Measurements from ENCODE around the gene HSD17B11.
"Not testable (repeated sequence)": the region's sequence is repeated elsewhere in the genome, so short reads cannot be mapped to it uniquely, and the experiment has no call there.

The HSD17B11 gene, protein sequence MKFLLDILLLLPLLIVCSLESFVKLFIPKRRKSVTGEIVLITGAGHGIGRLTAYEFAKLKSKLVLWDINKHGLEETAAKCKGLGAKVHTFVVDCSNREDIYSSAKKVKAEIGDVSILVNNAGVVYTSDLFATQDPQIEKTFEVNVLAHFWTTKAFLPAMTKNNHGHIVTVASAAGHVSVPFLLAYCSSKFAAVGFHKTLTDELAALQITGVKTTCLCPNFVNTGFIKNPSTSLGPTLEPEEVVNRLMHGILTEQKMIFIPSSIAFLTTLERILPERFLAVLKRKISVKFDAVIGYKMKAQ

GRCh38 chr4:87390891-87391575 is at the start of gene HSD17B11:
HSD17B11 (minus strand) TSS chr4:87391188; CDS start chr4:87391070, 118 bp downstream.
- DNase-seq: peak; percentile 70 to 76

DNA sequence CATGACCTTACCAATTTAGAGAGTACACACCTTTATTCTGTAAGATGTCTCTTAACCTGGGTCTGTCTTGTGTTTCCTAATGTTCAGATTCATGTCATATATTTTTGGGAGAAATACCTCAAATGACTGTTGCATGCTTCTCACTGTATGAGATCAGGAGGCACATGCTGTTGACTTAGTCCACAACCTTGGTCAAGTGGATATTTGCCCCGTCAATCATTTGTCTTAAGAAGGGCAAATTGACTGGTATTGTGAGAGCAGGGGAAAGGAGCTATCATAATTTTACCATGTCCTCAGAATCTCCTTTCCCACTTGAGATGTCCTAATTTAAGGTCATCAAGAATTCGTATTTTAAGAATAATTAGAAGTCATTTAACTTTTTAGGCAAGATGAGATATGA is 42.4 kb upstream of the HSD17B11 start:
- DNase-seq: no peak

DNA sequence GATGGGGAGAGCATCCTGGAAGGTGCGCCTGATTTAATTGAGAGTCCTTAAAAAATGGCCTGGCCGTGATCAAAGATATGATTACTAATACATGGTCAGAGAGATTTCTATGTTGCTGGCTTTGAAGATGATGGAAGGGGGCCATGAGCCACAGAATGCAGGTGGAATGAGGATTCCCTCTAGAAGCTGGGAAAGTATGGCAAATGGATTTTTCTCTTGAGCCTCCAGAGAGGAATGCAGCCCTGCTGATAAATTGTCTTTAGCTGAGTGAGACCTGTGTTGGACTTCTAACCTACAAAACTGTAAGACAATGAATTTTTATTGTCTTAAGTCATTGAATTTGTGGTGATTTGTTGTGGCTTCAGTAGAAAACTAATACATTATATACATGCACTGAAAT is 39.0 kb upstream of the HSD17B11 start:
- no peak for DNase-seq

GRCh38 chr4:87428979-87429378 is 38.0 kb upstream of the HSD17B11 start:
- DNase-seq: no peak

GRCh38 chr4:87427518-87427868 is 36.5 kb upstream of the HSD17B11 start:
- no peak for DNase-seq

DNA sequence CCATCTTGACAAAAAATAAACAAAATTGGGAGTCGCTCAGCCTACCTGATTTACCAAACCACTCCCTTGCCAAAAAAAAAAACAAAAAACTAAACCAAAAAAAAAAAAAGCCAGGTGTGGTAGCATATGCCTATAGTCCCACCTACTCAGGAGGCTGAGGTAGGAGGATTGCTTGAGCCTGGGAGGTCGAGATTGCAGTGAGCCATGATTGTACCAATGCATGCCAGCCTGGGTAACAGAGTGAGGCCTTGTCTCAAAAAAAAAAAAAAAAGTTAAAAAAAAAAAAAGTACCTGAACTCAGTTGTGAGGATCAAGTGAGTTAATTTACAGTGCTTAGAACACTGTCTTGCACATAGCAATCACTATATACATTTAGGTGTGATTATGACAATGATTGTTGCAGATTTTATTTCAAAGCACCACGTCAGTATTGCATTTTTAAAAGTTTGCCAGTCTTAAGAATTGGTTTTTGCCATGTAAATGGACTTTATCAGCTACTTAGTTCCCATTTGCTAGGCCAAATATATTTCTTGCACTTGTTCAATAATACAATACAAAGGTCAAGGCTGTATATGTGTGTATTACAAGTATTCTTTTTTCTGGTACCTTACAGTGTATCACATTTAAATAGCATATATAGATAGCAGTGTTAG is 36.0 kb upstream of the HSD17B11 start:
- DNase-seq: no peak

DNA sequence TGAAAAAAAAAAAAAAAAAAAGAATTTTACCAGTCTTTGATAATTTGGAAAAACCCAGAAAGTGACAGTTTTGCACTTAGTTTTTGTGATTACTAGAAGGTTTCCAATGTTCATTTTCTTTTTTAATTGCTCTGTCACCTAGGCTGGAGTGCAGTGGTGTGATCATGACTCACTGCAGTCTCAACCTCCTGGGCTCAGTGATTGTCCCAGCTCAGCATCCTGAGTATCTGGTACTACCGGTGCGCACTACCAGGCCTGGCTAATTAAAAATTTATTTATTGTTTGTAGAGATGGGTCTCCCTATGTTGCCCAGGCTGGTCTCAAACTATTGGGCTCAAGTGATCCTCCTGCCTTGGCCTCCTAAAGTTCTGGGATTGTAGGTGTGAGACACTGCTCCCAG is 34.7 kb upstream of the HSD17B11 start:
- no peak for DNase-seq

- not testable (repeated sequence) for DNase-seq
These were observed 33.1 kb upstream of the HSD17B11 start for GRCh38 chr4:87424099-87424543.

DNA sequence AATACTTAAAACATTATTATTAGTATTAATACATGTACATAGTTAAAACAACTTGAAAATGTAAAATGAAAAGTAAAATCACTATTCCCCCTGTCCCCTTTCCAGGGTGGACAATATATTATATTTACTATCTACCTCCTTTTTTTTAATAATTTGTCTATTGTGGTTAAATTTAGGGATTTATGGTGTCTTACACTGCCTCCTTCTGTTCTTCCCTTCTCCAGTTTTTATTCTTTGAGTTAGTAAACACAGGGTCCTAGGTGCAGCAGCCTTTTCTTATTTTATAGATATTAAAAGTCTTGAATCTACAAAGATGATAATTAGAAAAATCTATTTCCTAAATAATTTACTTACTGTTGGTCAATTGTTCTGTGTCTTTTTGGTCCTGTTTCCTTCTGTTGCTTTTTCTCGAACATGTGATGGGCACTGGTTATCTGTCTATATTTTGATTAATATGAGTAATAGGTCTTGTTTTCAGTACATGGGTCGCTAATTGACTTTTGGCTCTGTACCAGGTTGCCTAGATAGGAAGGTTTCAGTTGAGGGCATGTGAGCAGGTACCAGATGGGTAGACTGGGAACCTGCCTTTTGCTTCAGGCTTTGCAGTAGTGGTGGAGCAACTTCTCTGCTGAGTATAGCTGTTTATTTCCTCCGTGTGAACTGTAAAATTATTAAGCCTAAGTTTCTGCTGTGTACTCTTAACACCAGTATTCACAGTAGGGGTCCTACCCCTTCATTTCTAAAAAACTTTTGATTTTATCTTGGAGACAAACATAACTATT is 32.5 kb upstream of the HSD17B11 start:
- no peak for DNase-seq

DNA sequence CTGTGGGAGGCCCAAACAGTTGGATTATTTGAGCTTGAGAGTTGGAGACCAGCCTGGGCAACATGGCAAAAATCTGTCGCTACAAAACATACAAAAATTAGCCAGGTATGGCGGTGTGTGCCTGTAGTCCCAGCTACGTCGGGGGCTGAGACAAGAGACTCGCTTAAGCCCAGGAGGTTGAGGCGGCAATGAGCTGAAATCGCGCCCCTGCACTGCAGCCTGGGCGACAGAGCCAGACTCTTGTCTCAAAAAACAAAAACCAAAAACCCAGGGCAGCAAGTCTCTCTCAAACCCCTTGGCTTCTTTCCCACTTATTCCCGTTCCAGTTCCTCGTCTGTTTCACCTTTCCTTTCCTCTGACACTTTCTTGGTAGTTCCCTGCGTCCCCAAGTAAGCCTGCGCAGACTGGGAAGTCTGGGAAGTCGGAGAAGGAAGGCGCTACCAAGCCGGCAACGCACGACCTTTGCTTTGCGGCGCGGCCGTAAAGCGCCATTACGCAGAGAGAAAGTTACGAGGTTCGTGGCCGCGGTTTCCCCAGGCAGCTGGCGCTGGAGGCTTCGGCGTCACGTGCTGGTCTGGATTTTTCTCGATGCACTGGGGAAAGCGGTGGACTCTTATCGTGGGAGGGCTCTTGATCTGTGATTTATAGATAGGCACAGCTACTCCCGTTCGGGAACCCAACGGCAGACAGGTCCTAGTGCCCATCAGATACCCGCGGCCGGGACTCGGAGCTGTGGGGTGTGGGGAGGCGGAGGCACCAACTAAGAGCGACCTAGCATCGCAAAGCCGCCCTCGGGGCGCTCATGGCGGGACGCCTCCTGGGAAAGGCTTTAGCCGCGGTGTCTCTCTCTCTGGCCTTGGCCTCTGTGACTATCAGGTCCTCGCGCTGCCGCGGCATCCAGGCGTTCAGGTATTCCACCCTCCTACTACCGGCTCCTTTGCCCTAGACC is 31.4 kb upstream of the HSD17B11 start, which contains the start of gene NUDT9:
TSS of gene NUDT9 (plus strand) at position 470 of the 949 bp plus-strand sequence. CDS start at position 803, 333 bp downstream.
- DNase-seq: peak; percentile 84 to 87

- DNase-seq: no peak
These were observed 29.4 kb upstream of the HSD17B11 start for GRCh38 chr4:87420276-87420830.

- DNase-seq: no peak
These were observed 28.7 kb upstream of the HSD17B11 start for GRCh38 chr4:87419578-87420249.

DNA sequence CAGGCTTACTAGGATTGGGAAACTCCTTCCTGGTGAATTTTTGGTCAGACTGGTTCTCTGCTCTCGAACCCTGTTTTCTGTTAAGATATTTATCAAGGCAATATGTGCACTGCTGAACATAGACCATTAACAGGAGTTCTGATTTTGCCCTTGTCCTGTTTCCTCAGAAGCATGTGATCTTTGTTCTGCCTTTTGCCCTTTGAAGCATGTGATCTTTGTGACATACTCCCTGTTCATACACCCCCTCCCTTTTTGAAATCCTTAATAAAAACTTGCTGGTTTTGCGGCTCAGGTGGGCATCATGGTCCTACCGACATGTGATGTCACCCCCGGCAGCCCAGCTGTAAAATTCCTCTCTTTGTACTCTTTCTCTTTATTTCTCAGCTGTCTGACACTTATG is 27.4 kb upstream of the HSD17B11 start:
- not testable (repeated sequence) for DNase-seq

- DNase-seq: no peak
These were observed 26.0 kb upstream of the HSD17B11 start for GRCh38 chr4:87416965-87417364.

DNA sequence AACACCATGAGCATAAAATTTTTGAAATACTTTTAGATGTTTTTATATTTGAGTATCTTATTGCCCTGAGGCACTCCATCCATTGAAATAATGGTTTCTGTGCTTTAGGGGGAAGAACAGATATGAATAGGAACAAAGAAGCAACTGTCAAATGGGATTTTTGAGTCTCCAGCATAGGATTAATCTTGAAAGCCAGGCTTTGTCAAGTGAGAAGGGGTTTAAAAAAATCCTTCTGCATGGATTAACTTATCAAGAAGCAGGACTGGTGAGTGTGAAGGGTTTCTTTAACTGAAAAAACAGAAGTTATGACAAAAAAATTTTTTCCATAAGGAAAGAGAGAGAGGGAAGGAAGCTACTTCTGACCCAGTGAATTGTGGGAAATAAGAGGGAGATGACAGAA is 23.8 kb upstream of the HSD17B11 start:
- DNase-seq: no peak

DNA sequence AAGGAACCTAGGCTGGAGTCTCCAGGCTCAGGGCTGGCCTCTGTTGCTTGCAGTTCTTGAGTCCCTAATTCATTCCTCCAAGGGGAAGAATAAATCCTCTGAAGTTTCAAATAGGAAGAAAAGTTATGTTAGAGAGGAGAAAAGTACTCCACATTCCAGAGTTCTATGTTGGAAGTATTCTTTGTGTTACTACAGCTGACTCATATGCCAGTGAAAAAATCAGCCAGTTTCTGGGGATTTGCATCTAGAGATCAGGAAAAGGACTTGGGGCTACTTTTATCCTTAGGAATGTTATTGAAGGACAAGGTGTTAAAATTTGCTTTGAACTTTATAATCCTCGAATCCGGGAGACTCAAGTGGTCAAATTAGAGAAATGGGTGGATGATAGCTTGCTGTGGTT is 19.7 kb upstream of the HSD17B11 start:
- no peak for DNase-seq

- DNase-seq: no peak
These were observed 19.2 kb upstream of the HSD17B11 start for GRCh38 chr4:87410157-87410556.

GRCh38 chr4:87409420-87409939 is 18.5 kb upstream of the HSD17B11 start:
- no peak for DNase-seq

- DNase-seq: not testable (repeated sequence)
These were observed 15.9 kb upstream of the HSD17B11 start for GRCh38 chr4:87406902-87407301.

DNA sequence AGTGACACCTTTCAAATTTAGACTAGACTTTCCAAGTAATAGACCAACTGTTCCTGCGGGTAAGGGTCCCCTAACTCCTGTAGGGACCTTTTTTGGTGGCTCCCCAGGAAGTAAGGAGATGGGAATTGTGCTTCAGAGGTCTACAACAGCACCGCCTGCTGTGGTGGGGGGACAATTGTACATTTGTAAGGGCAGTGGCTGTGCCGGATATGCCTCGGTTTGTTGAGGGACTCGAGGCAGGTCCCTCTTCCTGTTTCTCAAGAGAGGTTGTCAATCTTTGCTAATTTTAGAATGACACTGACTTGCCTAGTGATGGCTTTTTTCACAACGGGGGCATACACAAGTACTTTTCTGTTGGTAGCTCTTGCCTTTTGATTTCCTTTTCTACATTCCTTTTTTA is 15.5 kb upstream of the HSD17B11 start:
- DNase-seq: no peak
